ENCODE data around the gene GXYLT1. TPM values are rescaled to one million over a fixed set of nuclear protein-coding genes. Genes with fewer than 3 reads are reported as not detected.

GXYLT1 gene
- total and polyA plus RNA-seq, 2 of the 13 experiments (the other 11 are each of a cell fraction or from before 2014, with no cell fraction given): 7.8 to 17.0 TPM

GRCh38 chr12:42144408-42145196 is at the start of gene GXYLT1 (continued):
- TF ChIP-seq ZBTB39 (CRISPR knock-in tag; IDR thresholded peaks at IDR 0.05): peak; percentile 63; the same call in 1 of the 2 replicates
- no peak; the same call in 1 of the 2 replicates for TF ChIP-seq ZNF816 (CRISPR knock-in tag; IDR thresholded peaks at IDR 0.05; ENCODE audit: borderline replicate concordance)
- no peak for TF ChIP-seq TCF7L2 (IDR thresholded peaks at IDR 0.05; ENCODE audit: low read depth, low read length)
- peak; percentile 83 for TF ChIP-seq XRCC5 (optimal IDR thresholded peaks at IDR 0.05; ENCODE audit: low read length)
- TF ChIP-seq ZNF564 (CRISPR knock-in tag; IDR thresholded peaks at IDR 0.05): peak; percentile 10; the same call in 1 of the 2 replicates
- no peak for TF ChIP-seq ZNF615 (CRISPR knock-in tag; IDR thresholded peaks at IDR 0.05; ENCODE audit: borderline replicate concordance)
- TF ChIP-seq RXRB (CRISPR knock-in tag; IDR thresholded peaks at IDR 0.05; ENCODE audit: borderline replicate concordance): peak; percentile 62; the same call in 1 of the 2 replicates
- peak; percentile 62; the same call in 1 of the 2 replicates for TF ChIP-seq RFXANK (CRISPR knock-in tag; IDR thresholded peaks at IDR 0.05)
- 0 out of 2 replicates have a peak, but pooled peaks have one; percentile 42 for TF ChIP-seq ZNF180 (CRISPR knock-in tag; IDR thresholded peaks at IDR 0.05; ENCODE audit: borderline replicate concordance, low read depth)
- no peak for TF ChIP-seq KAT2B (IDR thresholded peaks at IDR 0.05; ENCODE audit: borderline replicate concordance, low read depth, low read length)
- TF ChIP-seq NR2F6 (IDR thresholded peaks at IDR 0.05): no peak
- peak; percentile 48; the same call in 1 of the 2 replicates for TF ChIP-seq NR2F6 (CRISPR knock-in tag; IDR thresholded peaks at IDR 0.05)
- TF ChIP-seq ZNF12 (CRISPR knock-in tag; IDR thresholded peaks at IDR 0.05): no peak
- TF ChIP-seq ZNF256 (CRISPR knock-in tag; conservative IDR thresholded peaks at IDR 0.05): peak; percentile 64; the same call in 1 of the 2 replicates
- TF ChIP-seq KLF9 (CRISPR knock-in tag; IDR thresholded peaks at IDR 0.05; ENCODE audit: low read depth): peak; percentile 48; the same call in 1 of the 2 replicates
- TF ChIP-seq NFKB2 (CRISPR knock-in tag; IDR thresholded peaks at IDR 0.05; ENCODE audit: borderline replicate concordance): peak; percentile 91; the same call in 1 of the 2 replicates
- no peak for TF ChIP-seq SSRP1 (CRISPR knock-in tag; IDR thresholded peaks at IDR 0.05)
- TF ChIP-seq SALL1 (CRISPR knock-in tag; IDR thresholded peaks at IDR 0.05): peak; percentile 88
- no peak for TF ChIP-seq PTBP1 (IDR thresholded peaks at IDR 0.05; ENCODE audit: low read depth, low read length, poor library complexity, severe bottlenecking)
- TF ChIP-seq FOXC1 (CRISPR knock-in tag; IDR thresholded peaks at IDR 0.05; ENCODE audit: borderline replicate concordance): peak; percentile 75; the same call in 1 of the 2 replicates
- no peak for TF ChIP-seq CHD4 (IDR thresholded peaks at IDR 0.05; ENCODE audit: borderline replicate concordance, low read length)
- peak; percentile 97 for TF ChIP-seq ZNF607 (CRISPR knock-in tag; IDR thresholded peaks at IDR 0.05; ENCODE audit: borderline replicate concordance)
- TF ChIP-seq MBNL3 (CRISPR knock-in tag; conservative IDR thresholded peaks at IDR 0.05): no peak
- no peak for TF ChIP-seq JUND (CRISPR knock-in tag; IDR thresholded peaks at IDR 0.05)
- 0 out of 2 replicates have a peak, but pooled peaks have one; percentile 33 for TF ChIP-seq TOPORS (CRISPR knock-in tag; IDR thresholded peaks at IDR 0.05)
- TF ChIP-seq PBX3 (CRISPR knock-in tag; IDR thresholded peaks at IDR 0.05; ENCODE audit: borderline replicate concordance): no peak
- no peak for TF ChIP-seq ONECUT2 (CRISPR knock-in tag; IDR thresholded peaks at IDR 0.05)
- TF ChIP-seq REXO4 (CRISPR knock-in tag; IDR thresholded peaks at IDR 0.05; ENCODE audit: borderline replicate concordance): peak; percentile 38; the same call in 1 of the 2 replicates
- 0 out of 2 replicates have a peak, but pooled peaks have one; percentile 44 for TF ChIP-seq ZFYVE20 (CRISPR knock-in tag; IDR thresholded peaks at IDR 0.05; ENCODE audit: borderline replicate concordance, low read depth)
- peak; percentile 49; the same call in 1 of the 2 replicates for TF ChIP-seq ELF1 (CRISPR knock-in tag; IDR thresholded peaks at IDR 0.05)

Measured in HepG2 (cell line).